Measurements from ENCODE around the gene EFS.

GRCh38 chr14:23377198-23377550 is 12.2 kb upstream of the EFS start:
- TF ChIP-seq, protein P1, sequence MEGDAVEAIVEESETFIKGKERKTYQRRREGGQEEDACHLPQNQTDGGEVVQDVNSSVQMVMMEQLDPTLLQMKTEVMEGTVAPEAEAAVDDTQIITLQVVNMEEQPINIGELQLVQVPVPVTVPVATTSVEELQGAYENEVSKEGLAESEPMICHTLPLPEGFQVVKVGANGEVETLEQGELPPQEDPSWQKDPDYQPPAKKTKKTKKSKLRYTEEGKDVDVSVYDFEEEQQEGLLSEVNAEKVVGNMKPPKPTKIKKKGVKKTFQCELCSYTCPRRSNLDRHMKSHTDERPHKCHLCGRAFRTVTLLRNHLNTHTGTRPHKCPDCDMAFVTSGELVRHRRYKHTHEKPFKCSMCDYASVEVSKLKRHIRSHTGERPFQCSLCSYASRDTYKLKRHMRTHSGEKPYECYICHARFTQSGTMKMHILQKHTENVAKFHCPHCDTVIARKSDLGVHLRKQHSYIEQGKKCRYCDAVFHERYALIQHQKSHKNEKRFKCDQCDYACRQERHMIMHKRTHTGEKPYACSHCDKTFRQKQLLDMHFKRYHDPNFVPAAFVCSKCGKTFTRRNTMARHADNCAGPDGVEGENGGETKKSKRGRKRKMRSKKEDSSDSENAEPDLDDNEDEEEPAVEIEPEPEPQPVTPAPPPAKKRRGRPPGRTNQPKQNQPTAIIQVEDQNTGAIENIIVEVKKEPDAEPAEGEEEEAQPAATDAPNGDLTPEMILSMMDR (IDR thresholded peaks at IDR 0.05; ENCODE audit: borderline replicate concordance, extremely low read depth, low read length, poor library complexity, severe bottlenecking), result no peak
- TF ChIP-seq EZH2 (IDR thresholded peaks at IDR 0.05; ENCODE audit: borderline replicate concordance, low read depth, low read length, severe bottlenecking), result no peak
